Measurements from ENCODE around the gene REEP6. TPM values are rescaled to one million over a fixed set of nuclear protein-coding genes. Genes with fewer than 3 reads are reported as not detected.
A peak's percentile ranks its signal among the peaks of the same experiment; 100 is the strongest.

Gene REEP6
- total and polyA plus RNA-seq, 4 donors = 16.4 to 449 (median 201) TPM

DNA sequence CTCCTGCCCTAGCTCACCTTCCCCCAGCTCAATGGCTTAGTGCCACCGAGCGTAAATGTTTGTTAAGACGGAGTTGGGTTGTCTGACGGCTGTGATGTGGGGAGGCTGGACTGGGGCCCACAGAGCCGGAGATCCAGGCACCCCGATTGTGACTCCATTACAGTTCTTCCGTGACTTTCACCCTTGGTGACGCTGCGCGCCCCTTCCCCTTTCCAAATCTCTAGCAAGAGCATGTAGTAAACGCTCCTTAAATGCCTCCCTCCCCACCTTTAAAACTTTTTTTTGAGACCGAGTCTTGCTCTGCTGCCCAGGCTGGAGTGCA lies 829 bp downstream of the REEP6 start:
- Histone ChIP-seq H3K4me3 (ENCODE audit: low read depth in 1 of 3, low read length in 3 of 3) (peak overlapping the region; percentile 43 to 77 (median 65)), H3K36me3 (ENCODE audit: control insufficient read depth in 4 of 4, insufficient read depth in 3 of 4, low read depth in 1 of 4, low read length in 3 of 4) (peaks cover 0 to 2% (median 0%) of the 10 kb centered on the region in 4 donors), H3K27me3 (ENCODE audit: control insufficient read depth in 4 of 4, insufficient read depth in 4 of 4, low read length in 3 of 4) (no peaks in the 10 kb centered on the region), H3K9me3 (ENCODE audit: control insufficient read depth in 4 of 4, low read length in 3 of 4) (no peaks in the 10 kb centered on the region), H3K27ac (ENCODE audit: low read depth in 1 of 2, low read length in 2 of 2) (peak overlapping the region; percentile 77 to 91), H3K9ac (ENCODE audit: low read depth in 1 of 2, low read length in 2 of 2) (peak overlapping the region; percentile 66 to 70), H3K4me1 (ENCODE audit: control insufficient read depth in 4 of 4, insufficient read depth in 4 of 4, low read length in 3 of 4) (peaks cover 10 to 35% (median 22%) of the 10 kb centered on the region in 4 donors)
- DNase-seq (ENCODE audit: low spot score) = no peak
- no peak for TF ChIP-seq GABPA (IDR thresholded peaks at IDR 0.05 in 1 of 2, conservative IDR thresholded peaks at IDR 0.05 in 1 of 2)
- TF ChIP-seq HNF4G (IDR thresholded peaks at IDR 0.05) = no peak
- no peak for TF ChIP-seq ZBTB33 (IDR thresholded peaks at IDR 0.05)
- TF ChIP-seq ATF3 (IDR thresholded peaks at IDR 0.05) = no peak
- TF ChIP-seq RXRA (IDR thresholded peaks at IDR 0.05) = no peak
- no peak for TF ChIP-seq HNF4A (conservative IDR thresholded peaks at IDR 0.05)
- TF ChIP-seq MAX (IDR thresholded peaks at IDR 0.05) = no peak
- no peak for TF ChIP-seq REST (IDR thresholded peaks at IDR 0.05)
- TF ChIP-seq NR2F2 (IDR thresholded peaks at IDR 0.05) = no peak
- TF ChIP-seq YY1 (IDR thresholded peaks at IDR 0.05) = no peak
- TF ChIP-seq RAD21 (IDR thresholded peaks at IDR 0.05) = no peak
- no peak for TF ChIP-seq JUND (IDR thresholded peaks at IDR 0.05)
- no peak for TF ChIP-seq FOXA2 (IDR thresholded peaks at IDR 0.05)
- no peak for TF ChIP-seq SP1 (IDR thresholded peaks at IDR 0.05)
- TF ChIP-seq EGR1 (IDR thresholded peaks at IDR 0.05; ENCODE audit: low read depth in 2 of 2) = no peak
- no peak for TF ChIP-seq TAF1 (conservative IDR thresholded peaks at IDR 0.05)
- no peak for TF ChIP-seq CTCF (IDR thresholded peaks at IDR 0.05; ENCODE audit: low read depth, low read length, missing input control)
- WGBS = 27% methylated on average over 12 of the region's 12 CpGs
